H1 (cell line): ENCODE data around the gene SFT2D1. TPM values are rescaled to one million over a fixed set of nuclear protein-coding genes. Genes with fewer than 3 reads are reported as not detected.

Experiments
- CTCF ChIA-PET: fragments of 300-600 bp; sonication (Branson Sonifier 250); formaldehyde crosslinking; loops from one replicate; lab custom pipeline; 2021; ENCODE audit not compliant: partially characterized antibody; lab: Charles Lee
- POLR2A ChIA-PET: fragments of 300-600 bp; sonication (Branson Sonifier 250); formaldehyde crosslinking; loops from one replicate; lab custom pipeline; 2021; ENCODE audit warnings: inconsistent platforms; ENCODE audit not compliant: partially characterized antibody; lab: Charles Lee
- DNase-seq, 2 experiments: peaks; one replicate each; pipeline versions ENCODE4 v3.0.0 to v3.0.0-alpha.2; 2010 to 2022; ENCODE audit warnings: low spot score in 2 of 2, low read depth in 1 of 2, mixed read lengths in 1 of 2
- FAIRE-seq: peaks from 2 replicates; lab custom pipeline; 2011; peaks lifted over from hg19 to GRCh38; lab: Jason Lieb, UNC
- H2AFZ ChIP-seq: 2 replicates; pipeline ENCODE4 v1.8.1; 2012; ENCODE audit warnings: low read length, inconsistent platforms
- H2AK5ac ChIP-seq: 2 replicates; pipeline ENCODE4 v1.6.1; 2013; ENCODE audit warnings: low read depth, low read length
- H2BK120ac ChIP-seq: replicated peaks from 2 replicates; pipeline ENCODE3; 2013; ENCODE audit warnings: low read depth, low read length, inconsistent platforms
- H2BK12ac ChIP-seq: 2 replicates; pipeline ENCODE4 v1.6.1; 2013; ENCODE audit warnings: low read depth, low read length
- H2BK15ac ChIP-seq: 2 replicates; pipeline ENCODE4 v1.6.1; 2013; ENCODE audit warnings: low read length
- H2BK20ac ChIP-seq: 2 replicates; pipeline ENCODE4 v1.6.1; 2013; ENCODE audit warnings: low read length
- H2BK5ac ChIP-seq: 2 replicates; pipeline ENCODE4 v1.6.1; 2013; ENCODE audit warnings: low read depth, low read length
- H3K14ac ChIP-seq: 2 replicates; pipeline ENCODE4 v1.6.1; 2013; ENCODE audit warnings: inconsistent platforms; ENCODE audit not compliant: insufficient read length
- H3K18ac ChIP-seq: 2 replicates; pipeline ENCODE4 v1.6.1; 2013; ENCODE audit warnings: low read length; ENCODE audit errors: extremely low read depth
- H3K23ac ChIP-seq: 2 replicates; pipeline ENCODE4 v1.6.1; 2013; ENCODE audit warnings: inconsistent platforms; ENCODE audit not compliant: insufficient read length
- H3K23me2 ChIP-seq: 2 replicates; pipeline ENCODE4 v1.6.1; 2013; ENCODE audit warnings: low read depth, low read length
- H3K27ac ChIP-seq: 2 replicates; pipeline ENCODE4 v1.6.1; 2011; ENCODE audit warnings: low read depth, low read length, inconsistent platforms
- H3K27me3 ChIP-seq, 4 experiments: replicated peaks in 1 of 4; 1 replicate in 1 of 4; 2 replicates in 3 of 4; pipeline versions ENCODE4 v1.6.1 to v1.8.1; 2011 to 2013; ENCODE audit warnings: low read length in 3 of 4, mild to moderate bottlenecking in 3 of 4, inconsistent platforms in 2 of 4, mixed read lengths in 2 of 4, moderate library complexity in 1 of 4; ENCODE audit not compliant: control insufficient read depth in 3 of 4, insufficient read depth in 3 of 4; ENCODE audit errors: extremely low read depth in 1 of 4
- H3K36me3 ChIP-seq, 4 experiments: 2 replicates each; pipeline versions ENCODE4 v1.6.1 to v1.8.1; 2011 to 2013; ENCODE audit warnings: mild to moderate bottlenecking in 4 of 4, low read length in 3 of 4, moderate library complexity in 2 of 4, control low read depth in 1 of 4, inconsistent platforms in 1 of 4; ENCODE audit not compliant: insufficient read depth in 4 of 4, control insufficient read depth in 2 of 4
- H3K4ac ChIP-seq: replicated peaks from 2 replicates; pipeline ENCODE3; 2013; ENCODE audit warnings: low read length, low read depth, mixed read lengths, inconsistent platforms; ENCODE audit not compliant: insufficient read length
- H3K4me1 ChIP-seq, 4 experiments: replicated peaks in 1 of 4; 1 replicate in 1 of 4; 2 replicates in 3 of 4; pipeline versions ENCODE4 v1.6.1 to v1.8.1; 2011 to 2013; ENCODE audit warnings: low read length in 3 of 4, inconsistent platforms in 2 of 4, mixed read lengths in 1 of 4; ENCODE audit not compliant: insufficient read depth in 4 of 4, control insufficient read depth in 3 of 4
- H3K4me2 ChIP-seq, 2 experiments: 2 replicates each; pipeline versions ENCODE4 v1.6.1 to v1.8.1; 2011 to 2013; ENCODE audit warnings: low read depth in 2 of 2, low read length in 2 of 2, control low read depth in 1 of 2, inconsistent platforms in 1 of 2, mild to moderate bottlenecking in 1 of 2; ENCODE audit not compliant: insufficient read depth in 1 of 2
- H3K4me3 ChIP-seq, 4 experiments: fragments of 200-600, 300-600 bp in 1 of 4; sonication (generic), shearing (Covaris generic), sonication (Bioruptor Twin) in 1 of 4; 2 replicates each; pipeline versions ENCODE4 v1.5.1 to v1.8.1; 2011 to 2016; ENCODE audit warnings: low read length in 4 of 4, low read depth in 3 of 4, control low read depth in 2 of 4, inconsistent platforms in 2 of 4, mild to moderate bottlenecking in 2 of 4, mixed read lengths in 1 of 4, moderate library complexity in 1 of 4; ENCODE audit not compliant: insufficient read depth in 2 of 4; ENCODE audit errors: extremely low read depth in 1 of 4
- H3K56ac ChIP-seq: replicated peaks from 2 replicates; pipeline ENCODE3; 2013; ENCODE audit warnings: low read depth, mild to moderate bottlenecking, mixed read lengths, low read length, inconsistent platforms; ENCODE audit not compliant: insufficient read length
- H3K79me1 ChIP-seq: 2 replicates; pipeline ENCODE4 v1.6.1; 2013; ENCODE audit warnings: low read depth, low read length, control low read depth
- H3K79me2 ChIP-seq, 2 experiments: 2 replicates each; pipeline versions ENCODE4 v1.6.1 to v1.8.1; 2012 to 2013; ENCODE audit warnings: low read length in 2 of 2, mild to moderate bottlenecking in 2 of 2, inconsistent platforms in 1 of 2; ENCODE audit not compliant: insufficient read depth in 2 of 2, control insufficient read depth in 1 of 2
- H3K9ac ChIP-seq, 4 experiments: replicated peaks in 1 of 4; 1 replicate in 1 of 4; 2 replicates in 3 of 4; pipeline versions ENCODE4 v1.6.1 to v1.8.1; 2011 to 2013; ENCODE audit warnings: low read depth in 3 of 4, low read length in 3 of 4, control low read depth in 2 of 4, mild to moderate bottlenecking in 2 of 4, moderate library complexity in 2 of 4, inconsistent platforms in 1 of 4; ENCODE audit errors: extremely low read depth in 1 of 4
- H3K9me3 ChIP-seq, 2 experiments: 2 replicates each; pipeline versions ENCODE4 v1.6.1 to v1.8.1; 2012 to 2013; ENCODE audit warnings: mild to moderate bottlenecking in 2 of 2, moderate library complexity in 2 of 2, control low read depth in 1 of 2, inconsistent platforms in 1 of 2, low read depth in 1 of 2, low read length in 1 of 2, mixed read lengths in 1 of 2; ENCODE audit not compliant: insufficient read depth in 2 of 2
- H4K20me1 ChIP-seq, 2 experiments: replicated peaks in 1 of 2; 2 replicates each; pipeline versions ENCODE3 to v1.8.1; 2011 to 2013; ENCODE audit warnings: inconsistent platforms in 2 of 2, low read length in 2 of 2, mild to moderate bottlenecking in 1 of 2; ENCODE audit not compliant: insufficient read depth in 2 of 2, control insufficient read depth in 1 of 2
- H4K5ac ChIP-seq: 2 replicates; pipeline ENCODE4 v1.6.1; 2013; ENCODE audit warnings: low read length, low read depth, mixed read lengths, inconsistent platforms; ENCODE audit not compliant: insufficient read length
- H4K8ac ChIP-seq: 2 replicates; pipeline ENCODE4 v1.8.0; 2013; ENCODE audit warnings: mild to moderate bottlenecking, moderate library complexity, low read length, inconsistent platforms; ENCODE audit not compliant: insufficient read depth; ENCODE audit errors: extremely low read depth
- H4K91ac ChIP-seq: replicated peaks from 2 replicates; pipeline ENCODE3; 2013; ENCODE audit warnings: low read length, mixed read lengths, inconsistent platforms; ENCODE audit not compliant: insufficient read length
- JUN ChIP-seq: IDR thresholded peaks from 2 replicates; pipeline ENCODE4 v1.6.1; 2011; ENCODE audit warnings: low read depth, mild to moderate bottlenecking, improper control_type of control experiment, low read length
- POLR2AphosphoS5 ChIP-seq: IDR thresholded peaks from 2 replicates; pipeline ENCODE4 v1.6.1; 2011; ENCODE audit warnings: low read depth, low read length
- WGBS, 2 experiments: shearing (Covaris generic) in 1 of 2; methylation state at CpG; one replicate each; pipeline versions ENCODE4 v1.1.6 to v1.1.7; 2013 to 2015; ENCODE audit warnings: low lambda C conversion rate in 2 of 2, mixed read lengths in 2 of 2, inconsistent platforms in 1 of 2, low coverage in 1 of 2, missing lambda C conversion rate in 1 of 2; ENCODE audit not compliant: insufficient replicate concordance in 2 of 2, insufficient coverage in 1 of 2, insufficient read length in 1 of 2; ENCODE audit errors: extremely low coverage in 1 of 2, missing lambda C conversion rate in 1 of 2; 5-methylcytosine and 5-hydroxymethylcytosine counted together
- polyA plus RNA-seq, 7 experiments: library from polyadenylated mRNA; depleted of rRNA in 3 of 7; stranded (reverse) in 5 of 7; unstranded in 2 of 7; fragments of >200 nt in 5 of 7; fragments of 200-250 nt in 2 of 7; gene quantifications; 1 replicate in 5 of 7; 2 replicates in 1 of 7; 4 replicates in 1 of 7; pipeline versions ENCODE4 v1.2.1 to v1.2.3, GENCODE V29; 2011 to 2013; ENCODE audit warnings: missing spikeins in 2 of 7, mixed read lengths in 2 of 7
- total RNA-seq: library from RNA; stranded (reverse); fragmentation: NEBNext Ultra II Directional; extraction: Animal tissue kit (Norgen Biotek cat#: 25700); gene quantifications from 2 replicates; pipeline ENCODE4 v1.2.1, GENCODE V29; 2021

SFT2D1 gene
- total and polyA plus RNA-seq, 2 of the 8 experiments (the other 6 are each of a cell fraction or from before 2014, with no cell fraction given), result 52.3 to 76.1 TPM

- H3K4me1 ChIP-seq, result peaks cover 2 to 12% (median 8%) of the 10 kb centered on the region in 4 experiments; a peak in 6 of 7 replicates
- peak overlapping the region; percentile 77 for H3K14ac ChIP-seq
- no peak overlapping the region for H4K8ac ChIP-seq
- no peaks in the 10 kb centered on the region for H4K20me1 ChIP-seq
- no peaks in the 10 kb centered on the region for H3K9me3 ChIP-seq
- no peak overlapping the region for H3K4me2 ChIP-seq
- H2AK5ac ChIP-seq, result no peak overlapping the region
- H3K9ac ChIP-seq, result no peak overlapping the region
- H3K36me3 ChIP-seq, result no peaks in the 10 kb centered on the region
- H3K4ac ChIP-seq, result no peak overlapping the region
- H3K23ac ChIP-seq, result peak overlapping the region; percentile 83
- H2BK20ac ChIP-seq, result no peak overlapping the region
- H4K5ac ChIP-seq, result no peak overlapping the region
- H3K4me3 ChIP-seq, result no peak overlapping the region
- H2AFZ ChIP-seq, result no peak overlapping the region
- 91% methylated on average over 3 of the region's 3 CpGs; no CpG with 5 or more reads in 1 of the 2 experiments for WGBS, 2 experiments
- H2BK12ac ChIP-seq, result no peak overlapping the region
- TF ChIP-seq POLR2AphosphoS5 (no peak), JUN (no peak)
- FAIRE-seq (no peak), DNase-seq (no peak)
- H3K79me2 ChIP-seq, result no peaks in the 10 kb centered on the region
- H3K27ac ChIP-seq, result no peak overlapping the region
- H3K27me3 ChIP-seq, result no peaks in the 10 kb centered on the region
- H3K79me1 ChIP-seq, result no peaks in the 10 kb centered on the region
- no peak overlapping the region for H2BK15ac ChIP-seq
- CTCF ChIA-PET, result interaction anchor here (1.0 to 1.6 kb wide), 3 partner anchors 9 to 56 kb away, joined by 3 to 5 read pairs (median 4); no protein-coding TSS in a partner anchor
- H2BK120ac ChIP-seq, result no peak overlapping the region
- H3K18ac ChIP-seq, result no peak overlapping the region
- H3K23me2 ChIP-seq, result no peaks in the 10 kb centered on the region
- POLR2A ChIA-PET, result no interaction called here
- H2BK5ac ChIP-seq, result no peak overlapping the region
- no peak overlapping the region for H4K91ac ChIP-seq
- no peak overlapping the region for H3K56ac ChIP-seq
Measured at GRCh38 chr6:166369782-166370181, 27.4 kb upstream of the SFT2D1 start.
